Sigmoid colon (tissue), 4 donors: ENCODE results near the gene FAM184B.

Experiments used
- EP300 ChIP-seq, 4 donors: sonication (generic); formaldehyde crosslinking; IDR thresholded peaks; one replicate each; pipeline ENCODE4 v1.6.1; 2017; ENCODE audit warnings: antibody characterized with exemption in 4 of 4
- TF ChIP-seq, protein P1 (sequence below), 4 experiments: fragments of 450-650 bp in 3 of 4; fragments of 200-600 bp in 1 of 4; IDR thresholded peaks; one replicate each; pipeline ENCODE4 v1.5.1; 2016 to 2019; ENCODE audit warnings: antibody characterized with exemption in 4 of 4, mild to moderate bottlenecking in 3 of 4, moderate library complexity in 2 of 4

DNA sequence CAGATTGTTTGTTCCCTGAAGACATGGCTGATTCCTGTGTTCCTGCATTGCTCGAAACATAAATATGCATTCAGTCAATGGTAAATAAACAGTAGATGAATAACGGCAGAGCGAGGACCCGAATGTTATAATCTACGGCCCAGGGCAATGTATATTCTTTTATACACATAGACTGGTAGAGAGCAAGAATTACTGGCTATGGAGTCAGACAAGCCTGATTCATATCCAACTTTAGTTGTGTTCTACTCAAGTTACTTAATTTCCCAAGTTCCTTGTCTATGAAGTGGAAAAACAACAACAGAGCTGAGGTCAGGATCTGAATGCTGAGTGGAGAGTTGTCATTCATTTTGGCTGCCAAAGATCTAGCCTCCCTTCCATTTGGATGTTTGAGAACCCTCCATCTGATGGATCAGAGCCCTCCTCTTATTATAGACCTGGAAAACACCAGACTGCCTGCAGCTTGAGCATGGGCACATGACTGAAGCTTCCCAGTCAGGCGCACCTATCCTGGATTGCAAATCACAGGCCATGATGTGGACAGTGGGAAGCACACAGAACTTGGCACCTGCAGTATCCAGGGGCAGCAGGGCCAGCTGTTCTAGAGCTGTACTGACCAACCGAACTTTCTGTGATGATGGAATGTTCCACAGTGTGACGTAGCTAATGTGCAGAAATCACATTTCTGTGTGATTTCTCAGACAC is 80.1 kb downstream of the FAM184B start:
- no peak for TF ChIP-seq EP300 (IDR thresholded peaks at IDR 0.05)
- TF ChIP-seq, protein P1, sequence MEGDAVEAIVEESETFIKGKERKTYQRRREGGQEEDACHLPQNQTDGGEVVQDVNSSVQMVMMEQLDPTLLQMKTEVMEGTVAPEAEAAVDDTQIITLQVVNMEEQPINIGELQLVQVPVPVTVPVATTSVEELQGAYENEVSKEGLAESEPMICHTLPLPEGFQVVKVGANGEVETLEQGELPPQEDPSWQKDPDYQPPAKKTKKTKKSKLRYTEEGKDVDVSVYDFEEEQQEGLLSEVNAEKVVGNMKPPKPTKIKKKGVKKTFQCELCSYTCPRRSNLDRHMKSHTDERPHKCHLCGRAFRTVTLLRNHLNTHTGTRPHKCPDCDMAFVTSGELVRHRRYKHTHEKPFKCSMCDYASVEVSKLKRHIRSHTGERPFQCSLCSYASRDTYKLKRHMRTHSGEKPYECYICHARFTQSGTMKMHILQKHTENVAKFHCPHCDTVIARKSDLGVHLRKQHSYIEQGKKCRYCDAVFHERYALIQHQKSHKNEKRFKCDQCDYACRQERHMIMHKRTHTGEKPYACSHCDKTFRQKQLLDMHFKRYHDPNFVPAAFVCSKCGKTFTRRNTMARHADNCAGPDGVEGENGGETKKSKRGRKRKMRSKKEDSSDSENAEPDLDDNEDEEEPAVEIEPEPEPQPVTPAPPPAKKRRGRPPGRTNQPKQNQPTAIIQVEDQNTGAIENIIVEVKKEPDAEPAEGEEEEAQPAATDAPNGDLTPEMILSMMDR (IDR thresholded peaks at IDR 0.05), result no peak
